GM12891 (cell line): ENCODE measurements around the gene MCOLN2.
A peak's percentile ranks its signal among the peaks of the same experiment; 100 is the strongest.
"Not testable (repeated sequence)": the region's sequence is repeated elsewhere in the genome, so short reads cannot be mapped to it uniquely, and the experiment has no call there.

Experiments
- DNase-seq: peaks from one replicate; pipeline ENCODE4 v3.0.0; 2011; ENCODE audit warnings: low spot score; ENCODE audit not compliant: insufficient read length
- FAIRE-seq: peaks from 2 replicates; lab custom pipeline; 2011; peaks lifted over from hg19 to GRCh38; lab: Jason Lieb, UNC
- PAX5 ChIP-seq: IDR thresholded peaks from 2 replicates; pipeline ENCODE4 v1.6.1; 2011; ENCODE audit warnings: low read length, moderate library complexity, mild to moderate bottlenecking; ENCODE audit not compliant: insufficient read depth, severe bottlenecking
- POLR2A ChIP-seq: IDR thresholded peaks from 2 replicates; pipeline ENCODE4 v1.6.1; 2011; ENCODE audit warnings: low read depth, low read length, control low read depth
- POLR2AphosphoS5 ChIP-seq: IDR thresholded peaks from 2 replicates; pipeline ENCODE4 v1.6.1; 2011; ENCODE audit warnings: low read depth, low read length, control low read depth
- POU2F2 ChIP-seq: IDR thresholded peaks from 2 replicates; pipeline ENCODE4 v1.6.1; 2011; ENCODE audit warnings: low read depth, mild to moderate bottlenecking, control low read depth, low read length, moderate library complexity
- SPI1 ChIP-seq: IDR thresholded peaks from 2 replicates; pipeline ENCODE4 v1.6.1; 2011; ENCODE audit warnings: low read depth, low read length, control low read depth
- TAF1 ChIP-seq: IDR thresholded peaks from 2 replicates; pipeline ENCODE4 v1.6.1; 2011; ENCODE audit warnings: low read depth, low read length, control low read depth

MCOLN2 gene

DNA sequence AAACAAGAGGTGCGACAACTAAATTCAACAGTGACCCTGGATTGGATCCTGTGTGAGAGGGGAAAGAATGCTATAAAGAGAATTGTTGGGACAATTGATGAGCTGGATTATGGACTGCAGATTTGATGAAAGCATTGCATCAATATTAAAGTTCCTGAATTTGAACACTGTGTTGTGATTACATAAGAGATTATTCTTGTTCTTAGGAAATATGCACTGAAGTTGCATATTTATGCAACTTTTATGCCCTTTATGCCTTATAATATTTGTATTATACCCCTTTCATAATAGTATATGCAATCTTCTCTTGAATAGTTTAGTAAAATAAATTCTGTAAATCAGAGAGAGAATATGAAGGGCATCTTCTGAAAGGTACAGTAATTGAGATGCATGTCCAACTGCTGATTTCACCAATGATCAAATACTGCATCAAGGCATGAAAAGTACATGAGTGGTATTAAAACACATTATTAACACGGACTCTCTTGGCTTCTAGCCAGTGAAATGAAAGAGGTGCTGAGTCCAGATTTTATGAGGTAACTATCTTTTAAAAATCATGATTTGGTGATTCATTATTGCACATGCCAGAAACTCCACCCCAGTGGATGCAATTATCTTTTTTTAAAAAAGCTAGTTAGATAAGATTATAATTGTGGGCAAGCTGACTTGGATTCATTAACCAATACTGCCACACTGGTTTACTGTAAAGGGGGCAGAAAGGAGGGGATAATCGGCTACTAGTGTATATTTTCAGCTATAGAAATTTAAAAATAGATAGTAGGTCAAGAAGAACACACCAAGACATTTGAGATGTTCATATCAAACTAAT lies 84.0 kb downstream of the MCOLN2 start:
- TF ChIP-seq SPI1 (no peak), TAF1 (no peak), PAX5 (no peak), POLR2A (no peak), POLR2AphosphoS5 (no peak), POU2F2 (no peak)
- DNase-seq (no peak), FAIRE-seq (no peak)

DNA sequence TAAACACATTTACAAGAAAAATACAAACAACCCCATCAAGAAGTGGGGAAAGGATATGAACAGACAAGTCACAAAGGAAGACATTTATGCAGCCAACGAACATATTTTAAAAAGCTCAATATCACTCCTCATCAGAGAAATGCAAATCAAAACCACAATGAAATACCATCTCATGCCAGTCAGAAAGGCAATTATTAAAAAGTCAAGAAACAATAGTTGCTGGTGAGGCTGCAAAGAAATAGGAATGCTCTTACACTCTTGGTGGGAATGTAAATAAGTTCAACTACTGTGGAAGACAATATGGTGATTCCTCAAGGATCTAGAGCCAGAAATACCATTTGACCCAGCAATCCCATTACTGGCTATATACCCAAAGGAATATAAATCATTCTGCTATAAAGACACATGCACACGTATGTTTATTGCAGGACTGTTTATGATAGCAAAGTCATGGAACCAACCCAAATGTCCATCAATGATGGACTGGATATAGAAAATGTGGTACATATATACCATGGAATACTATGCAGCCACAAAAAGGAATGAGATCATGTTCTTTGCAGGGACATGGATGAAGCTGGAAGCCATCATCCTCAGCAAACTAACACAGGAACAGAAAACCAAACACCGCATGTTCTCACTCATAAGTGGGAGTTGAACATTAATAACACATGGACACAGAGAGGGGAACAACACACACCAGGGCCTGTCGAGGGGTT lies 88.0 kb downstream of the MCOLN2 start:
- not testable (repeated sequence) for FAIRE-seq, DNase-seq

DNA sequence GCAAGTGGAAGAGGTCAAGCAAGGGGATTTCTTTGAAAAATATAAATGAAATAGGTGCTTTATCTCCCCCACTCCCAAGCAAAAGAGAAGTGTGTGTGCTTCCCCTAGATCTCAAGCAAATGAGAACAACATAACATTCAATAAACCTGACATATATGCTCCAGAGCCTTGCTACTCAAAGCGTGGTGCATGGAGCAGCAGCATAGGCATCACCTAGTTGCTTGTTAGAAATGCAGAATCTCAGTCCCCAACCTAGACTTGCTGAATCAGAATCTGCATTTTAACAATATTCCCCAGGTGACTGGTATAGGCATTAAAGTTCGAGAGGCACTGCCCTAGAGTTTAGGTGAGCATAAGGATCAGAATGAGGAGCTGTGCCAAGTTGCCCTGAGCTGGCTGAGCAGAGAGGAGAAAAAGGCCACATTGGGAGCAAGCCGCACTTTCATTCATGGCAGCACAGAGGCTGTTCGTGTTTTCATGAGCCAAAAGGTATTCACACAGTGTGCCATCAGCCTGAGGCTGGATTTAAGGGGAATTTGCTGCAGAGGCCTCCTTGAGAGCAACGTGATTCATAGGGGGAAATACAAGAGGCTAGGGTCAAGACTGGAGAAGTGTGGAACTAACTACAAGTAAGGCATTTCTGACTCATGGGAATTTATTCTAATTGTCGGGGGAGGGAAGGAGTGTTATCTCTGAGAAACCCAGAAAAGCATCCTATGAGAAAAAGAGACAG lies 89.7 kb downstream of the MCOLN2 start:
- FAIRE-seq (no peak), DNase-seq (no peak)
- TF ChIP-seq SPI1 = no peak
- TF ChIP-seq TAF1 = no peak
- TF ChIP-seq PAX5 = no peak
- TF ChIP-seq POU2F2 = no peak

DNA sequence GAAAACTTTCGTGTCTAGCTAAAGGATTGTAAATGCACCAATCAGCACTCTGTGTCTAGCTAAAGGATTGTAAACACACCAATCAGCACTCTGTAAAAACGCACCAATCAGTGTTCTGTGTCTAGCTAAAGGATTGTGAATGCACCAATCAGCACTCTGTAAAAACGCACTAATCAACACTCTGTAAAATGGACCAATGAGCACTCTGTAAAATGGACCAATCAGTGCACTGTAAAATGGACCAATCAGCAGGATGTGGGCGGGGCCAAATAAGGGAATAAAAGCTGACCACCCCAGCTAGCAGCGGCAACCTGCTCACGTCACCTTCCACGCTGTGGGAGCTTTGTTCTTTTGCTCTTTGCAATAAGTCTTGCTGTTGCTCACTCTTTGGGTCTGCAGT lies 94.2 kb downstream of the MCOLN2 start:
- FAIRE-seq, DNase-seq: not testable (repeated sequence)

DNA sequence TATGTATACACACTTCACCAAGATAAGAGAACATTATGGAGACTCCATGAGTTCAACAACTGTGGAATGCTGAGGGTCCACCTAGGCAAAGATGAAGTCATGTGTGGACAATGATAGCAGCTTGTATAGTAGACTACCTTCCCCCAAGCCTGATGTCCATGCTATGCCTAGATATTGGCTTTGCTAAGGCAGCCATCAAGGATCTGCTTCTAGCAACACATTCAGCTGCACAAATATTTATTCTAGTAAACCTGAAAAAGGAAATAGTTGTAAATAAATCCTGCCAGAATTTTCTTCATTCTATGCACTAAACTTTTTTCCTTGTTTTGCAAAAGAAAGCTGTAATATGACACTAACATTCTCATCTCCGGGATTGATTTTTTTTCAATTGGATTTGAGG lies 96.9 kb downstream of the MCOLN2 start:
- no peak for DNase-seq
- TF ChIP-seq POLR2AphosphoS5 (no peak), TAF1 (no peak), POU2F2 (no peak), PAX5 (no peak), POLR2A (no peak), SPI1 (no peak)
- no peak for FAIRE-seq

DNA sequence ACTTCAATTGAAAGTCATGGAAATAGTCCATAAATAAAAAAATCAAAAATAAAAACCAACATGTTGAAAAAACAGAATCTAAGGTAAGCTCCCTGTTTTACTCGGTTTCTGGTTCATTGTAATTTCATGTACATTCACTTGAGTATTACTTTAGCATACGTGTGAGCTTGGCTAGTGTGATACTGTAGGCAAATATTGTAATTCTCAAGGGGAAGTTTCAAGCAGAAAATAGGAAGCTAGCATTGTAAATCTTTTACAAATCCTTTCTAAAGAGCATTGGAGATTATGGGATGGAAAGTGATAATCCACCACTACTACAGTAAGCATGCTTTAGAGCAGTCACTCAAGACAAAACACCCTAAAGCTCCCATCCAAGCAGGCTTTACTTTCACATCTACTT lies 100.6 kb downstream of the MCOLN2 start:
- TF ChIP-seq TAF1 (no peak), POU2F2 (no peak), PAX5 (no peak), POLR2AphosphoS5 (no peak), POLR2A (no peak), SPI1 (no peak)
- FAIRE-seq = no peak
- DNase-seq = no peak

DNA sequence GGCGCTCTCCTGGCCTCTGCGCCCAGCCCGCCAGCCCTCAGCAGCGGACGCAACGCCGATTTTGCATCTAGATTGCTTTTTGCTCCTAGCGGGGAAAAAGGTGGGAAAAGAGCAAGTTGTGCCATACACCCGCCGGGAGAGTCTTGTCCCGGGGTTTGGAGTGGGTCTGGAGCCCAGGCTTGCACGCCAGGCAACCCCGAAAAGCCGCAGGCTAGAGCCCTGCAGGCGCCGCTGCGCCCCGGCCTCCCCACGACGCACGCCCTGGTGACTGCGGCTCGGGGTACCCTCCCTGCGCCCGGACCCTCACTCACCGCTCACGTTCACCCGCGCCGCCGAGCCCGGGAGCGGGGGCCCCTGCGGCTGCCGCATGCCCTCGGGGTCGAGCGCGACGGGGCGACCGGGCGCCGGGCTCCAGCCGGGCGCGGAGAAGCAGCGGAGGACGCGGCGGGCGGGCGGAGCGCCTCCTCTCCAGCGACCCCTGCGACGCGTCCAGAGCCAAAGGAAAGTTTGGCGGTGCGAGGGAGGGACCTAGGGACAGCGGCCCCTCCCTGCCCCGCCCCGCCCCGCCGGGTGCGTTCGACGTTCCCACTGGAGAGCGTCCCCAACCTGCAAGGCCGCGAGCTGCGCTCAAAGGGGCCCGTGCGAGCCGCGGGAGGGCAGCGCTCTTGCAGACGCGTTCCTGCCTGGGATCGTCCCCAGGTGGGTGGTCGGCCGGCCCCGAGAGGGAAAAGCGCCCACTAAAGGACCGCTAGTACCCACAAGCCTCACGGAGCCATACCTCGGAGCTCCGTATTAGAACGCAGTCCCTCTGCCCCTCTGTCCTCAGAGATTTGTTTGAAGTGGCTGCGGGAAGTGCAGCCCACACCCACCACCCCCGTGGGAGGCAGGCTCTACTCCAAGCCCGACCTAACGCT lies 104.0 kb downstream of the MCOLN2 start, which contains the start of gene LPAR3:
TSS of gene LPAR3 (minus strand) at position 502 of the 914 bp plus-strand sequence. CDS start 27,086 bp downstream, outside the sequence.
- peak; percentile 30 for DNase-seq
- FAIRE-seq = no peak
- no peak for TF ChIP-seq TAF1
- no peak for TF ChIP-seq POU2F2
- no peak for TF ChIP-seq POLR2AphosphoS5
- no peak for TF ChIP-seq PAX5
- TF ChIP-seq POLR2A = no peak
- TF ChIP-seq SPI1 = no peak

DNA sequence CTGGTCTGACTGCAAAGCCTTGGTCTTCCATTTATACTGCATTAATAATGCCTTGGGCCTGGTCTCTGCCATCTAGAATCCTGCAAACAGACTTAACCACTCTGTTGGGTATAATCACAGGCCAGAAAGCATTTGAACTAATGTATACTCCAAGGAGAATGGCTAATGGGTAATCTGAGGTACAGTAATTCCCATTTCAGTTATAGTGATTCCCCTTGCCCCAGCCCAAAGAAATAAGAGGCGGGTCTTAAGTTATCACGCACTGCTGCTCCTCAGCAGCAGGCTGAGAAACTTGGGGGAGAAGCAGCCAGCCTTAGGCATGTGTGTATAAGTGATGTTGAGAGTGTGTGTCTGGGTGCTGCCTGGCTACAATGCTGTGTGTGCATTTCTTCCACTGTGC lies 106.3 kb downstream of the MCOLN2 start:
- no peak for TF ChIP-seq POLR2A
- TF ChIP-seq PAX5 = no peak
- TF ChIP-seq SPI1 = no peak
- no peak for TF ChIP-seq POLR2AphosphoS5
- no peak for TF ChIP-seq POU2F2
- no peak for TF ChIP-seq TAF1
- FAIRE-seq (no peak), DNase-seq (no peak)

DNA sequence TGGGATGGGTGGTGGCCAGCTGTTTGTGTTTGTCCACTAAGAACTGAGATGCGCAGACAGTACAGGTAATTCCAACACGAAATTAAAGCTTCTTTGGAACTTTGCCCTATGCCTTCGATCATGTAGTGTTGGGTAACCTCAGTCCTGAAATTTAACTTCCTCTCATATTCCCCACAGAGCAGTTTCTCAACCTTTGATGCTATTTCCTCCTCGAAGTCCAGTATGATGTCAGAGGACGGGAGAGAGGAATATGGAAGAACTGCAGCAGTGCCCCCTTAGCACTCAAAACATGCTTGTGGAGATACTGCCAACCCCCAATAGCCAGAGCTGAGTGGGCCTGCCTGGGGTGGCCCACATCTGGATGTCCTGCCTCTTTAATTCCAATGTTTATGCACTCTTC lies 107.5 kb downstream of the MCOLN2 start:
- FAIRE-seq (no peak), DNase-seq (no peak)
- TF ChIP-seq SPI1 (no peak), TAF1 (no peak), POU2F2 (no peak), POLR2AphosphoS5 (no peak), PAX5 (no peak), POLR2A (no peak)
